GM18951 (cell line): ENCODE measurements around the gene EMILIN1.

Experiments used
- POLR2A ChIP-seq: IDR thresholded peaks from 4 replicates; pipeline ENCODE4 v1.6.1; 2011; ENCODE audit warnings: mild to moderate bottlenecking; ENCODE audit not compliant: insufficient read length, insufficient read depth; ENCODE audit errors: extremely low read depth
- in situ Hi-C: fragments of 300-500 bp; cut with MboI; formaldehyde crosslinking; loops from one replicate; pipeline ENCODE4 v1.12.0; 2022; ENCODE audit warnings: low sequenced_read_pairs, mixed read lengths, inconsistent platforms; ENCODE audit not compliant: unreplicated experiment

EMILIN1 gene

GRCh38 chr2:27078267-27079194 lies at the start of gene EMILIN1:
EMILIN1 (plus strand) TSS chr2:27078615; CDS start chr2:27079066, 451 bp downstream.
- TF ChIP-seq POLR2A: no peak
- in situ Hi-C loops: no loop called here

GRCh38 chr2:27029051-27029450 lies 49.4 kb upstream of the EMILIN1 start:
- in situ Hi-C loops: no loop called here
- TF ChIP-seq POLR2A: no peak

- in situ Hi-C loops: no loop called here
- TF ChIP-seq POLR2A: peak; percentile 90
Measured at GRCh38 chr2:27032495-27033252, 45.7 kb upstream of the EMILIN1 start, which contains the start of gene TMEM214. TMEM214 (plus strand) TSS chr2:27032965; CDS start chr2:27033016, 51 bp downstream.

GRCh38 chr2:27033253-27033852 lies 45.1 kb upstream of the EMILIN1 start:
- no peak for TF ChIP-seq POLR2A
- in situ Hi-C loops: no loop called here

- TF ChIP-seq POLR2A: no peak
- in situ Hi-C loops: no loop called here
Measured at GRCh38 chr2:27038012-27038411, 40.4 kb upstream of the EMILIN1 start.

- no peak for TF ChIP-seq POLR2A
- in situ Hi-C loops: no loop called here
Measured at GRCh38 chr2:27038631-27039339, 39.6 kb upstream of the EMILIN1 start.

- in situ Hi-C loops: no loop called here
- TF ChIP-seq POLR2A: no peak
Measured at GRCh38 chr2:27039426-27039825, 39.0 kb upstream of the EMILIN1 start.

- in situ Hi-C loops: no loop called here
- no peak for TF ChIP-seq POLR2A
Measured at GRCh38 chr2:27039871-27040270, 38.5 kb upstream of the EMILIN1 start.

GRCh38 chr2:27040282-27040681 lies 38.1 kb upstream of the EMILIN1 start:
- in situ Hi-C loops: no loop called here
- no peak for TF ChIP-seq POLR2A

- no peak for TF ChIP-seq POLR2A
- in situ Hi-C loops: no loop called here
Measured at GRCh38 chr2:27041752-27042151, 36.7 kb upstream of the EMILIN1 start.

- in situ Hi-C loops: no loop called here
- TF ChIP-seq POLR2A: no peak
Measured at GRCh38 chr2:27042159-27042661, 36.2 kb upstream of the EMILIN1 start.

- TF ChIP-seq POLR2A: no peak
- in situ Hi-C loops: no loop called here
Measured at GRCh38 chr2:27042985-27043634, 35.3 kb upstream of the EMILIN1 start.
